Uterus (tissue), 2 donors: Measurements from ENCODE around the gene BTBD18.

ENCODE experiments used
- CTCF ChIP-seq, 4 experiments: fragments of 200-600 bp in 2 of 4; fragments of 450-650 bp in 2 of 4; sonication (generic) in 2 of 4; IDR thresholded peaks; one replicate each; pipeline ENCODE4 v1.5.1; 2016 to 2019; ENCODE audit warnings: antibody characterized with exemption in 4 of 4, mild to moderate bottlenecking in 2 of 4, moderate library complexity in 1 of 4
- POLR2A ChIP-seq, 2 donors: fragments of 450-650 bp; IDR thresholded peaks; one replicate each; pipeline ENCODE4 v1.6.1; 2016; ENCODE audit warnings: antibody characterized with exemption in 2 of 2, mild to moderate bottlenecking in 1 of 2, moderate library complexity in 1 of 2

DNA sequence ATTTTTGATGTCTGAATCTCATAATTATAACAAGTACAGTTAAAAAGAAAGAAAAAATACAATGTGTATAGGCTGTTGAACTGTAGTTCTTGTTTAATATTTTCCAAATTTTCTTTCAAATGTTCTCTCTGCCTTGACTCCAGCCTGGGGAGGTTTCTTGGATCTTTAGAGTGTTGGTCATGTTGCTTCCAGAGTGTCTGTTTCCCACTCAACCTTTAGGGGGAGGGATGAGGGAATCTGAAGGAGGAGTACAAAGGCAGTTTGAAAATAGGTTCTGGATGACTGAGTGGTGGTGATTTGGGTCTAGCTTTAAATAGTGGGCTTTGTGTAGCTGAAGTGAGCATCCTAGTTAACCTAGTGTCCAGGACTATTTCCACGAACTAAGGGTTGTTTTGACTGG, 11.9 kb upstream of the BTBD18 start:
- no peak for TF ChIP-seq POLR2A (IDR thresholded peaks at IDR 0.05)
- TF ChIP-seq CTCF (IDR thresholded peaks at IDR 0.05) = peak; percentile 27 to 45 (median 37)
